BE2C (cell line): ENCODE data around the gene MAEA.

ENCODE experiments used
- DNase-seq: peaks from one replicate; pipeline ENCODE4 v3.0.0-alpha.2; 2020
- H3K27me3 ChIP-seq: fragments of 250-450 bp; sonication (Bioruptor Pico); 2 replicates; pipeline ENCODE4 v1.5.1; 2020; ENCODE audit warnings: mild to moderate bottlenecking
- H3K36me3 ChIP-seq: fragments of 250-450 bp; sonication (Bioruptor Pico); 2 replicates; pipeline ENCODE4 v1.5.1; 2020; ENCODE audit warnings: mild to moderate bottlenecking
- H3K4me1 ChIP-seq: fragments of 250-450 bp; sonication (Bioruptor Pico); 2 replicates; pipeline ENCODE4 v1.5.1; 2020
- H3K4me3 ChIP-seq: 2 replicates; pipeline ENCODE4 v1.5.1; 2011; ENCODE audit warnings: low read depth, low read length
- H3K9me3 ChIP-seq: fragments of 250-450 bp; sonication (Bioruptor Pico); 2 replicates; pipeline ENCODE4 v1.5.1; 2020
- CTCF ChIP-seq: IDR thresholded peaks from 2 replicates; pipeline ENCODE4 v1.5.1; 2012; ENCODE audit warnings: mild to moderate bottlenecking, low read depth, low read length

MAEA gene

GRCh38 chr4:1295405-1296055, 5.8 kb downstream of the MAEA start:
- H3K9me3 ChIP-seq, result no peaks in the 10 kb centered on the region
- no peaks in the 10 kb centered on the region; the same call in 1 of the 2 replicates for H3K4me1 ChIP-seq
- no peak for DNase-seq
- TF ChIP-seq CTCF, result no peak
- H3K4me3 ChIP-seq, result no peak overlapping the region
- no peaks in the 10 kb centered on the region for H3K27me3 ChIP-seq
- H3K36me3 ChIP-seq, result peaks cover 24% of the 10 kb centered on the region

GRCh38 chr4:1296324-1297022, 6.8 kb downstream of the MAEA start:
- Histone ChIP-seq H3K27me3 (no peaks in the 10 kb centered on the region), H3K4me3 (no peak overlapping the region), H3K9me3 (no peaks in the 10 kb centered on the region), H3K36me3 (peaks cover 28% of the 10 kb centered on the region), H3K4me1 (no peaks in the 10 kb centered on the region; the same call in 1 of the 2 replicates)
- DNase-seq, result no peak
- no peak for TF ChIP-seq CTCF

- Histone ChIP-seq H3K36me3 (peaks cover 28% of the 10 kb centered on the region), H3K9me3 (no peaks in the 10 kb centered on the region), H3K27me3 (no peaks in the 10 kb centered on the region), H3K4me1 (no peaks in the 10 kb centered on the region), H3K4me3 (no peak overlapping the region)
- no peak for TF ChIP-seq CTCF
- DNase-seq, result no peak
Observed at GRCh38 chr4:1297023-1297395, 7.3 kb downstream of the MAEA start.

- TF ChIP-seq CTCF, result no peak
- Histone ChIP-seq H3K9me3 (no peaks in the 10 kb centered on the region), H3K27me3 (no peaks in the 10 kb centered on the region), H3K36me3 (peaks cover 31% of the 10 kb centered on the region), H3K4me1 (no peaks in the 10 kb centered on the region), H3K4me3 (no peak overlapping the region)
- no peak for DNase-seq
Observed at GRCh38 chr4:1297456-1298325, 8.0 kb downstream of the MAEA start.

- no peak for DNase-seq
- peaks cover 31% of the 10 kb centered on the region for H3K36me3 ChIP-seq
- no peak overlapping the region for H3K4me3 ChIP-seq
- no peak for TF ChIP-seq CTCF
- H3K4me1 ChIP-seq, result no peaks in the 10 kb centered on the region
- no peaks in the 10 kb centered on the region for H3K9me3 ChIP-seq
- no peaks in the 10 kb centered on the region for H3K27me3 ChIP-seq
Observed at GRCh38 chr4:1298461-1298860, 8.8 kb downstream of the MAEA start.
